Measurements from ENCODE around the gene NAV1.

DNA sequence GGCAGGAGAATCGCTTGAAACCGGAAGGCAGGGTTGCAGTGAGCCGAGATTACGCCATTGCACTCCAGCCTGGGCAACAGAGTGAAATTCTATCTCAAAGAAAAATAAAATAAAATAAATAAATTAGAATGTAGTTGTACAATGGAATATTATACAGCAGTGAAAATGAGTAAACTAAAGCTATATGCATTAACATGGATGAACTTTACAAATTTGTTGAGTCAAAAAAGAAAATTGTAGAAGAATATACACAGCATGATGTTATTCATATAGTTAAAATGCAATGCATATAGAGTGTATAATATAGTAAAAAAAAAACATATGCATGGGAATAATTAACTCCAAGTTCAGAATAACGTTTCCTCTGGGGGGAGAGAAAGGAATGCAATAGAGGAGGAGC is 11.0 kb upstream of the NAV1 start:
- TF ChIP-seq MAZ (CRISPR knock-in tag; conservative IDR thresholded peaks at IDR 0.05 in 1 of 2, IDR thresholded peaks at IDR 0.05 in 1 of 2) = no peak
- no peak for TF ChIP-seq HDAC8 (tag; IDR thresholded peaks at IDR 0.05)
- TF ChIP-seq KAT7 (CRISPR knock-in tag; IDR thresholded peaks at IDR 0.05; ENCODE audit: borderline replicate concordance) = no peak
- no peak for TF ChIP-seq FOXM1 (IDR thresholded peaks at IDR 0.05; ENCODE audit: low read depth)
- no peak for TF ChIP-seq FOXM1 (CRISPR knock-in tag; IDR thresholded peaks at IDR 0.05; ENCODE audit: low read depth)
- no peak for TF ChIP-seq UBTF (IDR thresholded peaks at IDR 0.05; ENCODE audit: borderline replicate concordance in 1 of 2, low read depth in 2 of 2, low read length in 2 of 2)
- TF ChIP-seq ZEB2 (IDR thresholded peaks at IDR 0.05) = no peak
- no peak for TF ChIP-seq EP300 (IDR thresholded peaks at IDR 0.05; ENCODE audit: low read length)
- no peak for TF ChIP-seq RHOXF2B (CRISPR knock-in tag; conservative IDR thresholded peaks at IDR 0.05)

All from K562 (cell line).